ENCODE data around the gene C19orf18. TPM values are rescaled to one million over a fixed set of nuclear protein-coding genes. Genes with fewer than 3 reads are reported as not detected.

C19orf18 gene
- total and polyA plus RNA-seq, 10 donors = 0.50 to 4.2 (median 1.7) TPM; not detected in 3

DNA sequence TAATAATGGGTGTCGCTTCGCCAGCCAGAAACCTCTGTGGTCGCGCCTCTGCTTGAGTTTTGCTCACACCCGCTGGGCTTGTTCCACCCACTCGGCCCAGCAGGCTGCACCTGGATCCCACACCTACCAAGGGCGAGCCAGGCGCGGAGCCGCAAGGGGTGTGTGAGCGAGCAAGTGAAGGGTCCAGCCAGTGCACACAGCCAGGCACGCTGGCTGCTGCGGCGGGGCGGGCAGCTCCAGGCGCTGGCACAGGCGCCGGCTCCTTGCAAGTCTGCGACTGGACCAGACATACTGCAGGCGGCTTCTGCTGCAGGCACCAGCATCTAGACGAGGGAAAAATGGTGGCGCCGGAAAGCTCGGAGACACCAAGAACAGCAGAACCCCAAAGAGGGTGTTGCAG is 25.0 kb downstream of the C19orf18 start:
- H3K4me1 ChIP-seq = peaks cover 7 to 29% (median 14%) of the 10 kb centered on the region in 6 donors
- no peak overlapping the region for H3K27ac ChIP-seq
- DNase-seq = no peak
- peaks cover 0 to 17% (median 4%) of the 10 kb centered on the region in 6 donors for H3K36me3 ChIP-seq
- TF ChIP-seq POLR2A (IDR thresholded peaks at IDR 0.05) (no peak), POLR2AphosphoS5 (IDR thresholded peaks at IDR 0.05) (no peak)
- TF ChIP-seq, protein P1, sequence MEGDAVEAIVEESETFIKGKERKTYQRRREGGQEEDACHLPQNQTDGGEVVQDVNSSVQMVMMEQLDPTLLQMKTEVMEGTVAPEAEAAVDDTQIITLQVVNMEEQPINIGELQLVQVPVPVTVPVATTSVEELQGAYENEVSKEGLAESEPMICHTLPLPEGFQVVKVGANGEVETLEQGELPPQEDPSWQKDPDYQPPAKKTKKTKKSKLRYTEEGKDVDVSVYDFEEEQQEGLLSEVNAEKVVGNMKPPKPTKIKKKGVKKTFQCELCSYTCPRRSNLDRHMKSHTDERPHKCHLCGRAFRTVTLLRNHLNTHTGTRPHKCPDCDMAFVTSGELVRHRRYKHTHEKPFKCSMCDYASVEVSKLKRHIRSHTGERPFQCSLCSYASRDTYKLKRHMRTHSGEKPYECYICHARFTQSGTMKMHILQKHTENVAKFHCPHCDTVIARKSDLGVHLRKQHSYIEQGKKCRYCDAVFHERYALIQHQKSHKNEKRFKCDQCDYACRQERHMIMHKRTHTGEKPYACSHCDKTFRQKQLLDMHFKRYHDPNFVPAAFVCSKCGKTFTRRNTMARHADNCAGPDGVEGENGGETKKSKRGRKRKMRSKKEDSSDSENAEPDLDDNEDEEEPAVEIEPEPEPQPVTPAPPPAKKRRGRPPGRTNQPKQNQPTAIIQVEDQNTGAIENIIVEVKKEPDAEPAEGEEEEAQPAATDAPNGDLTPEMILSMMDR (IDR thresholded peaks at IDR 0.05 in 8 of 11, conservative IDR thresholded peaks at IDR 0.05 in 3 of 11) = no peak
- intact Hi-C loops (cut with DNase I; ENCODE audit: low total_unique reads) = no loop called here
- 92 to 95% (median 94%) methylated on average over 23 to 24 of the region's 24 CpGs for WGBS, 5 donors
- peaks cover 0 to 86% (median 67%) of the 10 kb centered on the region in 8 donors for H3K9me3 ChIP-seq
- H3K27me3 ChIP-seq (replicated peaks in 1 of 7) = no peaks in the 10 kb centered on the region
- no peak overlapping the region for H3K4me3 ChIP-seq

DNA sequence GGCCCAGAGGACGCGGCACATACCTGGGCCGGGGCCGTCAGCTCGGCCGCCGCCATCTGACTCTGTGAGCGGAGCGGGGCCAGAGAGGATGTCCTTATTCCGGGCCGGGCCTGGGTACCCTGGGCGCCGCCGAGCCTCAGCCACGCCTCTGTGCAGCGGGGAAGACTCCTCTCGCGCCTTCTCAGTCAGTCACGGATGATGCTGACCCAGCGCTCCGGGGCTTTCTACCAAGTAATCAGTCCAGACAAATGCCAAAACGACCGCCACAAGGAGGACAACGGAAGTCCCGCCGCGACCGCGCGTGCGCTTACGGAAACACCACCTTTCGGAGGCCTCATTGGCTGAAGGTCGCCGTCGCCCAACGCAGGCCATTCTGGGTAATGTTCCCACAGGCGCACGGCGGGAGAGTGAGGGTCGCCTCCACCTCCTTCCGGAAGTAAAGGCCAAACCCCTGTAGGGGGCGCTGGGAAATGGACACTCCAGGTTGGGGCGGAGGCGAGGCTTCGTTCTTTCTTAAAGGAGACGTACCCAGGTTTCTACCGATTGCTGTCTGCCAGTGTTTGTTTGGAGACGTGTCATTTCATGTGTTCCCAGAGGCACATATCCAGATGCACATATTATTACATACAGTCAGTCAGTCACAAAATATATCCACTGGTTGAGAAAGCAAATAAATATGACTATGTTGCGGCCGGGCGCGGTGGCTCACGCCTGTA is 26.8 kb downstream of the C19orf18 start, which contains the start of gene ZNF256:
Gene ZNF256 (minus strand): TSS at position 288 of the 716 bp plus-strand sequence. CDS start 232 bp downstream, at position 56.
- peaks cover 5 to 86% (median 67%) of the 10 kb centered on the region in 8 donors for H3K9me3 ChIP-seq
- H3K36me3 ChIP-seq = peaks cover 6 to 34% (median 21%) of the 10 kb centered on the region in 6 donors
- peaks cover 7 to 29% (median 14%) of the 10 kb centered on the region in 6 donors for H3K4me1 ChIP-seq
- peak within 1 kb of the TSS; percentile 82 to 95 (median 88) for H3K4me3 ChIP-seq
- DNase-seq = peak; percentile 95
- 6 to 12% (median 8%) methylated on average over 35 to 54 of the region's 54 CpGs for WGBS, 5 donors
- no peaks in the 10 kb centered on the region for H3K27me3 ChIP-seq (replicated peaks in 1 of 7)
- H3K27ac ChIP-seq = peak within 1 kb of the TSS; percentile 75 to 90 (median 86)
- intact Hi-C loops (cut with DNase I; ENCODE audit: low total_unique reads) = no loop called here
- TF ChIP-seq POLR2A (IDR thresholded peaks at IDR 0.05) = peak in 1 of 3 donors; percentile 19
- TF ChIP-seq, protein P1 (IDR thresholded peaks at IDR 0.05 in 8 of 11, conservative IDR thresholded peaks at IDR 0.05 in 3 of 11) = peak; percentile 52 to 86 (median 71)
- TF ChIP-seq POLR2AphosphoS5 (IDR thresholded peaks at IDR 0.05) = peak; percentile 87 to 92 (median 91)

DNA sequence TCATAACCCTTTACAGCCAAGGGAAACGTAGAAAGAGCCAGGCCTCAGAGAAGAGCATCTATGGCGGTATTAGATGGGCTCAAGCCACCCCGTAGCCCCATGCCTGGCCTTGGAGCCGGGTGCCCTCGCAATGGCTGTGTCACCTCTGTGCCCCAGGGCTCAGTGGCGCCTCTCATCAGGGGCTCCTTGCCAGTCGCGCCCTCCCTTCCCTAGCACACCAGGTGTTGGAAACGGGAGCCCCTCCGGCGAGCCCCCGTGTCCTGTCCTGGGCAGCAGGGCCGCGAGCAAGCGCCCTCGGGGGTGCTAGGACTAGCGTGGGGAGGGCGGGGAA is 27.3 kb downstream of the C19orf18 start:
- WGBS, 5 donors = 0 to 3% (median 1%) methylated on average over 2 to 18 of the region's 18 CpGs

More for the DNA sequence above, 27.3 kb downstream of the C19orf18 start:
- peaks cover 12 to 39% (median 26%) of the 10 kb centered on the region in 6 donors for H3K36me3 ChIP-seq
- H3K4me1 ChIP-seq = peaks cover 7 to 29% (median 14%) of the 10 kb centered on the region in 6 donors
- TF ChIP-seq POLR2A (IDR thresholded peaks at IDR 0.05) (no peak), POLR2AphosphoS5 (IDR thresholded peaks at IDR 0.05) (no peak)
- TF ChIP-seq, protein P1 (IDR thresholded peaks at IDR 0.05 in 8 of 11, conservative IDR thresholded peaks at IDR 0.05 in 3 of 11) = no peak
- H3K27ac ChIP-seq = peak overlapping the region; percentile 75 to 90 (median 86)
- DNase-seq = no peak
- peak overlapping the region; percentile 82 to 95 (median 88) for H3K4me3 ChIP-seq
- intact Hi-C loops (cut with DNase I; ENCODE audit: low total_unique reads) = no loop called here
- H3K27me3 ChIP-seq (replicated peaks in 1 of 7) = no peaks in the 10 kb centered on the region
- peaks cover 7 to 86% (median 69%) of the 10 kb centered on the region in 8 donors for H3K9me3 ChIP-seq
